ENCODE measurements around the gene JARID2.

Gene JARID2

GRCh38 chr6:15308435-15309213 lies 62.8 kb downstream of the JARID2 start:
- Histone ChIP-seq H3K27me3 (replicated peaks; ENCODE audit: control insufficient read depth, insufficient read depth, low read length) (no peaks in the 10 kb centered on the region), H3K9ac (ENCODE audit: low read length) (no peak overlapping the region), H3K4me1 (ENCODE audit: control insufficient read depth, insufficient read depth, low read length) (peaks cover 19% of the 10 kb centered on the region), H3K9me3 (ENCODE audit: control insufficient read depth, low read length) (no peaks in the 10 kb centered on the region), H3K36me3 (ENCODE audit: control insufficient read depth, insufficient read depth, low read length, severe bottlenecking) (no peaks in the 10 kb centered on the region), H3K4me3 (ENCODE audit: low read length) (no peak overlapping the region)
- no peak for DNase-seq (ENCODE audit: low read depth)

DNA sequence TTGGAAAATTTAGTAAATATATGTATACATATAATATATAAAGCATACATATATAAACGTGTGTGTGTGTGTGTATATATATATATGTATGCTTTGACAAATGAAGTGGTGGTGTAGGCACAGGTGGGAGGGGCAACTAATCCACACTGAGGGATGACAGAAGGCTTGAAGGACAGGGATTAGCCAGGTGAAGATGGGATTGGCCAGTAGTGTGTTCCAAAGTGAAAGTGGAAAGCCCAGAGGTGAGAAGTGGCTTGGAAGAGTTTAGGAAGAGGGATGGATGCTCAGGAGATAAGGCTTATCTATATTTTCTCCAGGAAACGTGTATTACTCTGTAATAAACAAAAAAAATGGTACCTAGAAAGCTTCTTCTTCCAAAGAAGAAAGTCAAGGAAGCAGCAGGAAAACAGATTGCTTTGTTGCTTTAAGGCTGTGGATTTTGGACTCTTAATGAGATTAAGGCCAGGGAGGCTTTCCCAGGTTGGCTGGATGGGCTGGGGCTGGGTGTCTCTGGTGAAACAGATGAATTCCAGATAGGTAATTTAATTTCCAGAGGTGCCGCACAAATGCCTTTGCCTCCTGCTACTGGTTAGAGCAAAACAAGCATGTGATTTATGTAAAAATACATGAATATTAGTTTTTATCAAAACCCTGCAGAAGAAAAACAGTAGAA lies 63.9 kb downstream of the JARID2 start:
- no peaks in the 10 kb centered on the region for H3K9me3 ChIP-seq (ENCODE audit: control insufficient read depth, low read length)
- H3K4me1 ChIP-seq (ENCODE audit: control insufficient read depth, insufficient read depth, low read length): peaks cover 19% of the 10 kb centered on the region
- H3K9ac ChIP-seq (ENCODE audit: low read length): no peak overlapping the region
- no peak for DNase-seq (ENCODE audit: low read depth)
- H3K36me3 ChIP-seq (ENCODE audit: control insufficient read depth, insufficient read depth, low read length, severe bottlenecking): no peaks in the 10 kb centered on the region
- no peak overlapping the region for H3K4me3 ChIP-seq (ENCODE audit: low read length)
- no peaks in the 10 kb centered on the region for H3K27me3 ChIP-seq (replicated peaks; ENCODE audit: control insufficient read depth, insufficient read depth, low read length)

- peaks cover 19% of the 10 kb centered on the region for H3K4me1 ChIP-seq (ENCODE audit: control insufficient read depth, insufficient read depth, low read length)
- no peak for DNase-seq (ENCODE audit: low read depth)
- H3K9me3 ChIP-seq (ENCODE audit: control insufficient read depth, low read length): no peaks in the 10 kb centered on the region
- H3K9ac ChIP-seq (ENCODE audit: low read length): no peak overlapping the region
- no peak overlapping the region for H3K4me3 ChIP-seq (ENCODE audit: low read length)
- no peaks in the 10 kb centered on the region for H3K27me3 ChIP-seq (replicated peaks; ENCODE audit: control insufficient read depth, insufficient read depth, low read length)
- no peaks in the 10 kb centered on the region for H3K36me3 ChIP-seq (ENCODE audit: control insufficient read depth, insufficient read depth, low read length, severe bottlenecking)
Observed at GRCh38 chr6:15310680-15311079, 64.8 kb downstream of the JARID2 start.

- H3K9me3 ChIP-seq (ENCODE audit: control insufficient read depth, low read length): no peaks in the 10 kb centered on the region
- peaks cover 19% of the 10 kb centered on the region for H3K4me1 ChIP-seq (ENCODE audit: control insufficient read depth, insufficient read depth, low read length)
- H3K4me3 ChIP-seq (ENCODE audit: low read length): no peak overlapping the region
- peak; percentile 30 for DNase-seq (ENCODE audit: low read depth)
- H3K9ac ChIP-seq (ENCODE audit: low read length): no peak overlapping the region
- no peaks in the 10 kb centered on the region for H3K27me3 ChIP-seq (replicated peaks; ENCODE audit: control insufficient read depth, insufficient read depth, low read length)
- H3K36me3 ChIP-seq (ENCODE audit: control insufficient read depth, insufficient read depth, low read length, severe bottlenecking): no peaks in the 10 kb centered on the region
Observed at GRCh38 chr6:15312500-15312899, 66.6 kb downstream of the JARID2 start.

GRCh38 chr6:15313367-15313766 lies 67.5 kb downstream of the JARID2 start:
- Histone ChIP-seq H3K4me1 (ENCODE audit: control insufficient read depth, insufficient read depth, low read length) (peaks cover 19% of the 10 kb centered on the region), H3K9ac (ENCODE audit: low read length) (no peak overlapping the region), H3K27me3 (replicated peaks; ENCODE audit: control insufficient read depth, insufficient read depth, low read length) (no peaks in the 10 kb centered on the region), H3K4me3 (ENCODE audit: low read length) (no peak overlapping the region), H3K9me3 (ENCODE audit: control insufficient read depth, low read length) (no peaks in the 10 kb centered on the region), H3K36me3 (ENCODE audit: control insufficient read depth, insufficient read depth, low read length, severe bottlenecking) (no peaks in the 10 kb centered on the region)
- no peak for DNase-seq (ENCODE audit: low read depth)

DNA sequence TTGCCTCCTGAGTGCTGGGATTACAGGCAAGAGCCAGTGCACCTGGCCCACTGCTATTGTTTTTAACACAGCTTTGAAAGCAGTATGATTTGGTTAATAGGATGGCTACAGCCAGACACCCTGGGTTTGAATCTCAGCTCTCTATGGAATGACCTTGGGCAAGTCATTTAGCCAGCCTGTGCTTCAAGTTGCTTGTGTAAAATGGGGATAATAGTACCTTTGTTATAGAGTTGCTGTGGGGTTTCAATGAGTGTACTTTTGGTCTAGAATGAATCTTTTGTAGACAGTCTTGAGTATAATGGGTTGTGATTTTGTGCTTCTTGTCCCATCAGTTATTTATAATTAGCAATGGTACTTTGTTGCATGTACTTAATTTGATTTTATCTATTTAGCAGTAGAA lies 70.9 kb downstream of the JARID2 start:
- no peaks in the 10 kb centered on the region for H3K9me3 ChIP-seq (ENCODE audit: control insufficient read depth, low read length)
- peaks cover 18% of the 10 kb centered on the region for H3K4me1 ChIP-seq (ENCODE audit: control insufficient read depth, insufficient read depth, low read length)
- H3K27me3 ChIP-seq (replicated peaks; ENCODE audit: control insufficient read depth, insufficient read depth, low read length): no peaks in the 10 kb centered on the region
- no peak for DNase-seq (ENCODE audit: low read depth)
- no peaks in the 10 kb centered on the region for H3K36me3 ChIP-seq (ENCODE audit: control insufficient read depth, insufficient read depth, low read length, severe bottlenecking)
- H3K9ac ChIP-seq (ENCODE audit: low read length): no peak overlapping the region
- no peak overlapping the region for H3K4me3 ChIP-seq (ENCODE audit: low read length)

GRCh38 chr6:15317251-15317650 lies 71.4 kb downstream of the JARID2 start:
- no peaks in the 10 kb centered on the region for H3K9me3 ChIP-seq (ENCODE audit: control insufficient read depth, low read length)
- no peak overlapping the region for H3K4me3 ChIP-seq (ENCODE audit: low read length)
- H3K27me3 ChIP-seq (replicated peaks; ENCODE audit: control insufficient read depth, insufficient read depth, low read length): no peaks in the 10 kb centered on the region
- H3K9ac ChIP-seq (ENCODE audit: low read length): no peak overlapping the region
- peaks cover 18% of the 10 kb centered on the region for H3K4me1 ChIP-seq (ENCODE audit: control insufficient read depth, insufficient read depth, low read length)
- DNase-seq (ENCODE audit: low read depth): no peak
- H3K36me3 ChIP-seq (ENCODE audit: control insufficient read depth, insufficient read depth, low read length, severe bottlenecking): no peaks in the 10 kb centered on the region

DNA sequence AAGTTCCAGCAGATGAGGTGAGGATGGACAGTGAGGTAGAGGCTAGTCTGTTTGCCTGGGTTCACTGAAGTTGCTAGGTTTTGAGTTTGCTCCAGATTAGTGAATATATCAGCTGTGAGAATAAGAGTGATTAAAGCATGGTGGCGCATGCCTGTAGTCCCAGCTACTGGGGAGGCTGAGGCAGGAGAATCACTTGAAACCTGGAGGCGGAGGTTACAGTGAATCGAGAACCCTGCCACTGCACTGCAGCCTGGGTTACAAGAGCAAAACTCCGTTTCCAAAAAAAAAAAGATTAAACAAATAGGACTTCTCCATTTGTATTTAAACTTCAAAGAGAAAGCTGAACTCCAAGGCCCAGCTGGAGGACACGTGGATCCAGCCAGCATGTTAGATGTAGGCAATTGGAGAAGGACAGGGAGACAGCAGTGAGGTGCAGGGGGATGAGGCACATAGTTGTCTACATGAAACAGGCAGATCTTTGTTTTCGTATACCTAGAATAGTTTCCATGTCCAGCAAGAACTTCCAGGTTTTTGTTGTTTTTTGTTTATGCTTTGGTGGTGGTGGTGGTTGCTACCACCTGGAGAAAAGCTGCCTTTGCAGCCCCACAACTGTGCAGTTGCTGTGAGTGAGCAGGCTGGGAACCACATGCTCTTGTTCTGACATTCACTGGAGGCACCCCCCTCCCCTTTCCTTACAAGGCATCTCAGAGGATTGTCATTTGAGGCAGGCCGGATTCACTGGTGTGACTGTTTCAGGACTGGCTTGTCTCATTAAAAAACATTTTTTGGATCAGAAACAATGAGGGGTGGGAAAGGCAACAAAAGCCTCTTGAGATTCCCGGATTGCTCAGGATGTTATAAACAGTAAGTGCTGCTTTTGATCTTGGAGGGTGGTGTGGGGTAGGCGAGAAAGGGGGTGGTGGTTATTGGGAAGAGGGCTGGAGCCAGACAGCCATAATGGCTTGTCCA lies 72.3 kb downstream of the JARID2 start:
- Histone ChIP-seq H3K9me3 (ENCODE audit: control insufficient read depth, low read length) (no peaks in the 10 kb centered on the region), H3K27me3 (replicated peaks; ENCODE audit: control insufficient read depth, insufficient read depth, low read length) (no peaks in the 10 kb centered on the region), H3K4me1 (ENCODE audit: control insufficient read depth, insufficient read depth, low read length) (peaks cover 16% of the 10 kb centered on the region), H3K36me3 (ENCODE audit: control insufficient read depth, insufficient read depth, low read length, severe bottlenecking) (no peaks in the 10 kb centered on the region), H3K9ac (ENCODE audit: low read length) (no peak overlapping the region), H3K4me3 (ENCODE audit: low read length) (no peak overlapping the region)
- DNase-seq (ENCODE audit: low read depth): no peak

GRCh38 chr6:15319677-15320076 lies 73.8 kb downstream of the JARID2 start:
- no peaks in the 10 kb centered on the region for H3K27me3 ChIP-seq (replicated peaks; ENCODE audit: control insufficient read depth, insufficient read depth, low read length)
- no peak overlapping the region for H3K9ac ChIP-seq (ENCODE audit: low read length)
- no peak overlapping the region for H3K4me3 ChIP-seq (ENCODE audit: low read length)
- no peaks in the 10 kb centered on the region for H3K36me3 ChIP-seq (ENCODE audit: control insufficient read depth, insufficient read depth, low read length, severe bottlenecking)
- no peak for DNase-seq (ENCODE audit: low read depth)
- H3K9me3 ChIP-seq (ENCODE audit: control insufficient read depth, low read length): no peaks in the 10 kb centered on the region
- peaks cover 18% of the 10 kb centered on the region for H3K4me1 ChIP-seq (ENCODE audit: control insufficient read depth, insufficient read depth, low read length)

DNA sequence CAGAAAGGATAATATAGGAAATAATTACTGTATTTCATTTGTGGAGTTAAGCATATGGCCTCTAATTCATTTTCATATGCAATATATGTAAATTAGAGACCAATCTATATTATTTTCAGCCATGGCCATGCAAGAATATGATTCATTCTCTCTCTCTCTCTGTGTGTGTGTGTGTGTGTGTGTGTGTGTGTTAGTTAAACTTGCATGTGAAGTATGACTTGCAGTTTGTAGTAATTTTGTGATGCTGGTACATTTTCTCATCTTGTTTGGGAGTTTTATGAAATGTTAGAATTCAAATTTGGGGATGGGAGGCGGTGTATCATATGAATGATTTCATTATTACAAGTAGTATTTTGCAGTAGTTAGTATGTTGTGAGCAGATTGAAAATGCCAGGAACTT lies 74.8 kb downstream of the JARID2 start:
- no peaks in the 10 kb centered on the region for H3K36me3 ChIP-seq (ENCODE audit: control insufficient read depth, insufficient read depth, low read length, severe bottlenecking)
- no peak overlapping the region for H3K4me3 ChIP-seq (ENCODE audit: low read length)
- no peak overlapping the region for H3K9ac ChIP-seq (ENCODE audit: low read length)
- no peak for DNase-seq (ENCODE audit: low read depth)
- peaks cover 27% of the 10 kb centered on the region for H3K4me1 ChIP-seq (ENCODE audit: control insufficient read depth, insufficient read depth, low read length)
- H3K27me3 ChIP-seq (replicated peaks; ENCODE audit: control insufficient read depth, insufficient read depth, low read length): no peaks in the 10 kb centered on the region
- no peaks in the 10 kb centered on the region for H3K9me3 ChIP-seq (ENCODE audit: control insufficient read depth, low read length)

DNA sequence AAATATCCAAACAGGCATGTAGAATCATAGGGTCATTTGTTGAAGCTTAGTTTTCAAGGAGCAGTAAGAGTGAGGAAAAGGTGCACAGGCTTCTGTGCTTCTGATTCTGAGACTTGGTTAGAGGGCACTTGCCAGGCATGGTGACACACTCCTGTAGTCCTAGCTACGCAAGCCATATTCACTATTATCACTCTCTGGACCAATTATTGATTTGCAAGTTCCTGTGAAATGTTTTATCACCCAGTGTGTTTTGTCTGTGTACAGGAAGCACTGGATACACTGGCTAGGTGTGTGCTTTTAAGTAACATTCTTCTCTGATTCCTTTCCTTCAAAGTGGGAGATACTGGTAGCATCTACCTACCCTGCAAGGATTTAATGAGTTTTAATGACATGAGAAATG lies 76.3 kb downstream of the JARID2 start:
- H3K36me3 ChIP-seq (ENCODE audit: control insufficient read depth, insufficient read depth, low read length, severe bottlenecking): no peaks in the 10 kb centered on the region
- peaks cover 28% of the 10 kb centered on the region for H3K4me1 ChIP-seq (ENCODE audit: control insufficient read depth, insufficient read depth, low read length)

More for the DNA sequence above, 76.3 kb downstream of the JARID2 start:
- H3K4me3 ChIP-seq (ENCODE audit: low read length): no peak overlapping the region
- no peak overlapping the region for H3K9ac ChIP-seq (ENCODE audit: low read length)
- no peak for DNase-seq (ENCODE audit: low read depth)
- H3K9me3 ChIP-seq (ENCODE audit: control insufficient read depth, low read length): no peaks in the 10 kb centered on the region
- H3K27me3 ChIP-seq (replicated peaks; ENCODE audit: control insufficient read depth, insufficient read depth, low read length): no peaks in the 10 kb centered on the region

Measured in adipocyte (in vitro differentiated cells).